CD4-positive, alpha-beta T cell treated with Interleukin-10 for 1 hour (primary cell): ENCODE results near the gene PPM1E.
"Not testable (repeated sequence)": the region's sequence is repeated elsewhere in the genome, so short reads cannot be mapped to it uniquely, and the experiment has no call there.

Experiments
- DNase-seq: peaks from one replicate; pipeline ENCODE4 v3.0.0-alpha.2; 2020

PPM1E gene

GRCh38 chr17:58783380-58783779 is 27.7 kb downstream of the PPM1E start:
- DNase-seq: no peak

GRCh38 chr17:58785097-58785496 is 29.4 kb downstream of the PPM1E start:
- DNase-seq: no peak

- DNase-seq: no peak
These were observed 31.1 kb downstream of the PPM1E start for GRCh38 chr17:58786586-58787295.

GRCh38 chr17:58788199-58788598 is 32.5 kb downstream of the PPM1E start:
- no peak for DNase-seq

- DNase-seq: no peak
These were observed 33.5 kb downstream of the PPM1E start for GRCh38 chr17:58789160-58789559.

- DNase-seq: no peak
These were observed 34.2 kb downstream of the PPM1E start for GRCh38 chr17:58789831-58790230.

GRCh38 chr17:58794508-58794907 is 38.9 kb downstream of the PPM1E start:
- not testable (repeated sequence) for DNase-seq

- no peak for DNase-seq
These were observed 46.5 kb downstream of the PPM1E start for GRCh38 chr17:58802188-58802587.

GRCh38 chr17:58806046-58806445 is 50.4 kb downstream of the PPM1E start:
- DNase-seq: no peak

- no peak for DNase-seq
These were observed 53.2 kb downstream of the PPM1E start for GRCh38 chr17:58808609-58809563.

- DNase-seq: no peak
These were observed 53.9 kb downstream of the PPM1E start for GRCh38 chr17:58809564-58809936.

GRCh38 chr17:58811290-58811689 is 55.6 kb downstream of the PPM1E start:
- DNase-seq: no peak

GRCh38 chr17:58813712-58814111 is 58.1 kb downstream of the PPM1E start:
- DNase-seq: no peak

- DNase-seq: no peak
These were observed 63.0 kb downstream of the PPM1E start for GRCh38 chr17:58818654-58819053.

- no peak for DNase-seq
These were observed 66.7 kb downstream of the PPM1E start for GRCh38 chr17:58822148-58823050.

GRCh38 chr17:58823051-58823525 is 67.4 kb downstream of the PPM1E start:
- no peak for DNase-seq

- no peak for DNase-seq
These were observed 73.6 kb downstream of the PPM1E start for GRCh38 chr17:58829172-58829637.

- DNase-seq: no peak
These were observed 76.1 kb downstream of the PPM1E start for GRCh38 chr17:58831780-58832179.

GRCh38 chr17:58832514-58832913 is 76.9 kb downstream of the PPM1E start:
- no peak for DNase-seq

- no peak for DNase-seq
These were observed 82.0 kb downstream of the PPM1E start for GRCh38 chr17:58837699-58838098.

- DNase-seq: no peak
These were observed 85.4 kb downstream of the PPM1E start for GRCh38 chr17:58840820-58841612.

- not testable (repeated sequence) for DNase-seq
These were observed 90.8 kb downstream of the PPM1E start for GRCh38 chr17:58846413-58846812.
